GM19324 (cell line): Measurements from ENCODE around the gene PLD4.
"Not testable (repeated sequence)": the region's sequence is repeated elsewhere in the genome, so short reads cannot be mapped to it uniquely, and the experiment has no call there.

Experiments used
- ATAC-seq: cut with Tn5 transposase; IDR thresholded peaks from one replicate; pipeline ENCODE4 v1.9.1; 2021; ENCODE audit warnings: mild to moderate bottlenecking, moderate library complexity; ENCODE audit not compliant: unreplicated experiment, low FRiP score

The PLD4 gene

GRCh38 chr14:104885031-104885972, 39.4 kb upstream of the PLD4 start:
- ATAC-seq: no peak

DNA sequence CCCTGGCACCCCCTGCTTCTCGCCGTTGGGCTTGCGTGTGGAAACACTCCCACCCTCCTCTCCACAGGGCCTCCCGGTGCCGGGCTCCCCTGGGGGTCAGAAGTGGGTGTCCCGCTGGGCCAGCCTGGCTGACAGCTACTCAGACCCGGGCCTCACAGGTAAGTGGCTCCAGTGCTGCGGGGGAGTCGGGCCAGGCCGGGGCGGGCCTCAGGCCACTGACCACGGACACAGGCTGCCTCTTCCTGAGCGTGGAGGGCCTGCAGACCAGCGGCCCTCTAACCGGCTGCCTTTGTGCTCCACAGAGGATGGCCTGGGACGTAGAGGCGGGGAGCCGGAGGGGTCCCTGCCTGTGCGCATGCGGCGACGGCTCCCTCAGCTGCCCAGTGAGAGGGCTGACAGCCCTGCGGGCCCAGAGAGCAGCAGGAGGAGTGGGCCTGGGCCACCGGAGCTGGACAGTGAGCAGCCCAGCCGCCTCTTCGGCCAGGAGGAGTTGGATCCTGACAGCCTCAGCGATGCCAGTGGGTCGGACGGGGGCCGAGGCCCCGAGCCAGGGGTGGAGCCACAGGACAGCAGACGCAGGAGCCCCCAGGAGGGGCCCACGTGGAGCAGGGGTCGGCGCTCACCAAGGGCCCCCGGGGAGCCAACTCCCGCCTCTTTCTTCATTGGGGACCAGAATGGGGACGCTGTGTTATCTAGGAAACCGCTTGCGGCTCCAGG, 38.5 kb upstream of the PLD4 start:
- no peak for ATAC-seq

DNA sequence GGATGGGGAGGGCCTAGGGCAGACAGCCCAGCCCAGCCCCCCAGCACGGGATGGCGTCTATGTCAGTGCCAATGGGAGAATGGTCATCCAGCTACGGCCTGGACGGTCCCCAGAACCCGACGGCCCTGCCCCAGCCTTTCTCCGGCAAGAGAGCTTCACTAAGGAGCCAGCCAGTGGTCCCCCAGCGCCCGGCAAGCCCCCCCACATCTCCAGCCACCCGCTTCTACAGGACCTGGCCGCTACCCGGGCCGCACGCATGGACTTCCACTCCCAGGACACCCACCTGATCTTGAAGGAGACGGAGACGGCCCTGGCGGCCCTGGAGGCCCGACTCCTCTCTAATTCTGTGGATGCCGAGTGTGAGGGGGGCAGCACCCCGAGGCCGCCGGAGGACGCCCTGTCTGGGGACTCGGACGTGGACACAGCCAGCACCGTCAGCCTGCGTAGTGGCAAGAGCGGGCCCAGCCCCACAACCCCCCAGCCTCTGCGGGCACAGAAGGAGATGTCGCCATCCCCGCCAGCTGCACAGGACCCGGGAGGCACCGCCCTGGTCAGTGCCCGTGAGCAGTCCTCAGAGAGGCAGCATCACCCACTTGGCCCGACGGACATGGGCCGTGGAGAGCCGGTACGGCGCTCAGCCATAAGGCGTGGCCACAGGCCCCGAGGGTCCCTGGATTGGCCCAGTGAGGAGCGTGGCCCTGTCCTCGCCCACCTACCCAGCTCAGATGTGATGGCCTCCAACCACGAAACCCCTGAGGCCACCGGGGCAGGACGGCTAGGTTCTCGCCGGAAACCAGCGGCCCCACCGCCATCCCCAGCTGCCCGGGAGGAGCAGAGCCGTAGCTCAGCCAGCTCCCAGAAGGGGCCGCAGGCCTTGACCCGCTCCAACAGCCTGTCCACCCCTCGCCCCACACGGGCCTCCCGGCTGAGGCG, 37.7 kb upstream of the PLD4 start:
- no peak for ATAC-seq

DNA sequence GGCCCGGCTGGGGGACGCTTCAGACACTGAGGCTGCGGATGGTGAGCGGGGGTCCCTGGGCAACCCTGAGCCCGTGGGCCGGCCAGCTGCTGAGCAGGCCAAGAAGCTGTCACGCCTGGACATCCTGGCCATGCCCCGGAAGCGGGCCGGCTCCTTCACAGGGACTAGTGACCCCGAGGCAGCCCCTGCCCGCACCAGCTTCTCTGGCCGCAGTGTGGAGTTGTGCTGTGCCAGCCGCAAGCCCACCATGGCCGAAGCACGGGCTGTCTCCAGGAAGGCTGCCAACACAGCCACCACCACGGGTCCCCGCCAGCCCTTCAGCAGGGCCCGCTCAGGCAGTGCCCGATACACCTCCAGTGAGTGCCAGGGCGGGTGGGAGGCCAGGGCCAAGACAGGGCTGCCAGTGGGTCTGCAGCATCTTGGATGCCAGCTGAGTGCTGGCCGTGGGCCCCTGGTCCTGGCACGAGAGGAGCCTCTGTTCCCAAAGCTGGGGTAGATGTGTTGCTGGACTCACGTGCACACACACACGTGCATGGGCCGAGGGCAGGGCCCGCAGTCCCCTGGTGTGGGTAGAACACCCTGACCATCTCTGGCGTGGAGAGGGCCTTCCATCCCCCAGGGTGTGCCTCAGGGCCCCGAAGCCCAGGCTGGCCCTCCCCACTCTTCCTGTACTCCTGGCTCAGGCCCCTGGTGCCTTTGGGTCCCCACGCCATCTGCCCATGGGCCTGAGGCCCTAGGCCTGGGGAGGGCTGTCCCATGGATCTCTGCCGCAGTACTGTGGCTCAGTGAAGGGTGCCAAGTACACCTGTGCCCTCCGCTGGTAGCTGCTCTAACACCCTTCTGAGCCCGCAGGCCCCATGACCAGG, 36.8 kb upstream of the PLD4 start:
- ATAC-seq: no peak

DNA sequence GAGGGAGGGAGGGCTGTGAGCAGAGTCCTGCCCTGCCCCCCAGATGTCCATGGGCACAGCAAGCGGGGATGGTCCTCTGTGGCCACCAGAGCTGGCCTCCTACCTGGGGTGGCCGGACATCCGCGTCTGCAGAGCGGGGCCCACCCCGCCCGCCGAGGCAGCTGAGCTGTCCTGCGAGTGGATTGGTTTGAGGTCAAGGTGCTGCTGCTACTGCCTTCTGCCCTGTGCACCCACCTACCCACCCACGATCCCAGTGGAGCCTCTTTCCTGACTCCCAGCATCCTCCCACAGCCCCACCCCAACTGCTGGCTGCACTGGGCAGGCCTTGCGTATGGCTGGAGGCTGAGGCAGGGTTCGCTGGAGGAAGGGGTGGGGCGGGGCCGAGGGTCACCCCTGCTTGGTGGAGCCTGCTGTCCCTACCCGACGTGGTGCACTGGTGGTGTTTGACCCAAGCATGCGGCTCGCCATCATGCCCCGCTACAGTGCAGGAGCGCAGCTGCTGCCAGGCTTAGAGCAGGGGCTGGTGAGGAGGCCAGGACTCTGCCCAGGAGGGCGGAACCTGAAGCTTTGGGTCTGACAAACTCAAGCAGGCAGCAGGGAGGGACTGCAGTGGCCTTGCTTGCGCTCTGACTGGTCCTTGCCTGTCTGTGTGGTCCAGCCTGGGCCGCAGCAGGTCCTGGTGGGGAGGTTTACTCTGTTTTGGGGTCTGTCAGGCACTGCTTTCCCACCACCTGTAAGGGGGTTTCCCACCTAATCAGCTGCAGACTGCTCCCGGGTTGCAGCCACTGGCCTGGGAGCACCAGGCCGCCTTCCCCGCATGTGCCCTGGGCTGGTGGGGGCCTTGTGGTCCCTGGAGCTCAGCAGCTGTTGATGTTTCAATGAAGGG, 35.9 kb upstream of the PLD4 start:
- no peak for ATAC-seq

DNA sequence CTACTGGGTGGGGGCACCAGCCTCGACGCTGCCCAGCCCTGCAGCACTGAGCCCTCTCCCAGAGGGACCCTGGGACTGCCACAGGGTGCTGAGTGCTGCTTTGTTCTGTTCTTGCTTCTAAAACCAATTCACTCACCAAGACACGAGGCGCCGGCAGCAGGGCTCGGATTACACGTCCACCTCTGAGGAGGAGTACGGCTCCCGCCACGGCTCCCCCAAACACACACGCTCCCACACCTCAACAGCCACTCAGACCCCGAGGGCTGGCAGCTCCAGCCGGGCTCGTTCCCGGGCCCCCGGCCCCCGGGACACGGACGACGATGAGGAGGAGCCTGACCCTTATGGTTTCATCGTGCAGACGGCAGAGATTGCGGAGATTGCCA, 35.3 kb upstream of the PLD4 start:
- ATAC-seq: no peak

GRCh38 chr14:104890292-104890691, 34.4 kb upstream of the PLD4 start:
- ATAC-seq: not testable (repeated sequence)

- no peak for ATAC-seq
Observed at GRCh38 chr14:104891121-104891551, 33.5 kb upstream of the PLD4 start.

DNA sequence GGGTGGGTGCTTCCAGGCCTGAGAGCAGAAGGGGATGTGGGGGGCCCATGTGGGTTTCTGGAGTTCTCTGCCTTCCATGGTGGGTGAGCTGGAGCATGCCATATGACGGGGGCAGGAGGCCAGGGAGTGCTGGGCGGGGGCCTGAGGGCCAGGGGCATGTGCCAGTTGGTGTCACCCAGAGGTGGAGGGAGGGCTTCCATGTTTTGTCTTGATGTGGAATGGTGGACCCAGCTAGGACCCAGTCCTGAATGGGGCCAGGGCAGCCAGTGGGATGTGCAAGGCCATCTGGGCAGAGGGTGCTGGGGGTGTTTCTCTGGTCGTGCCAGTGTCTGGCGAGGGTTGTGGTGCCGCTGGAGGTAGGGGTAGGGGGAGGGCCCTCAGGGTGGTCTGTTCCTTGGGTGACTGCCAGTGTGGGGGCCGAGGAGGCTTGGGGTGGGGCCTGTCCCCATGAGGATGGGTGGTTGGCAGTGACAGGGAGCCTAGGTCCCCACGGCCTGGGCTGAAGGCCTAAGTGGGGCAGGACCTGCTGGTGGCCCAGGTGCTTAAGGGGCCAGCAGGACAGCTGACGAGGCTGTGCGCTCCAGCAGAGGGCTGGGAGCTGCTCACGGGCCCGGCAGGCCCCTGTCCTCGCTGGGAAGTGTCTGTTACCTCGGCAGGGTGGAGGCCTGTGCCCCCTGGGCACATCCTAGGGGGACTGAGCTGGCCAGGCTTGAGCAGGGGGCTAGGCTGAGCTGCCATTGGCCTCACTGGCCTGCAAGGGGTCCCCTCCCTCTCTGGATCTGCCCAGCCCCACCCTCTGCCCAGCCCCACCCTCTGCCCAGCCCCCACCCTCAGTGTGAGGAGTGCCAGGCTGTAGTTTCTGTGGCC, 32.8 kb upstream of the PLD4 start:
- ATAC-seq: no peak

DNA sequence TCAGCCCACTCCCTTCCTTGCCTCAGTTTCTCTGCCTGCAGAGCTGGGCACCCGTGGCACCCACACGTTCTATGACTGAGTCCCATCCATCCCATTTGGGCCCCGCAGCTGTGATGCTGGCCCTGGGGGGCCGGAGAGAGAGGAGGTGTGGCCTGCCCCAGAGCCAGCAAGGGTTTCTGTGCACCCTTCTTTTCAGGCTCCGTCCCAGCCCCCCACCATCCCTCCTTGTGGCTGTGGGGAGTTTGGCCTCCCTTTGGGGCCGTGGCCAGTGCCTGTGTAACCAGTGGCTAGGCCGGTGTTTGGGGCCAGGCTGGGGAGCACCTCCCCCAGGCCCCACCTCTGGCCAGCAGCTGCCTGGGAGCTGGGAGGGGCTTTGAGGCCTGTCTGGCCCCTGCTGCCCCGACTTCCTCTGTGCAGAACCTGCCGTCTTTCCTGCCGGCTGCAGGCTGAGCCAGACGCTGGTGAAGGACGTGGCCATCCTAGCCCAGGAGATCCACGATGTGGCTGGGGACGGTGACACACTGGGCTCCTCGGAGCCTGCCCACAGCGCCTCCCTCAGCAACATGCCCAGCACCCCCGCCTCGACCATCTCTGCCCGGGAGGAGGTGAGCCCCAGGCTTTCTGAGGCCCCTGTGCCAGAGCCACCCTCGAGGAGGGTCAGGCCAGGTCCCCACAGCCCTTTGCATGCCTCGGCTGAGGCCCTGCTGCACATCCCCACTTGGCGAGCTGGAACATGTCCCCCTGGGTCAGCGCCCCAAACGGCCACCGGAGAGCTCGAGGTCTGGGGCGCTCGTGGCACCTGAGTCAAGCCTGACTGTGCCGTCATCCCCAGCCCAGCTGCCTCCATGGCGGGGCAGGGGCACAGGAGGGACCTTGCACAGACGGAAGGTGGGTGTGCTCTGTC, 31.9 kb upstream of the PLD4 start:
- ATAC-seq: no peak

GRCh38 chr14:104893435-104894207, 31.1 kb upstream of the PLD4 start:
- no peak for ATAC-seq

- ATAC-seq: no peak
Observed at GRCh38 chr14:104894331-104895206, 30.1 kb upstream of the PLD4 start.

GRCh38 chr14:104895207-104895785, 29.4 kb upstream of the PLD4 start:
- no peak for ATAC-seq

- no peak for ATAC-seq
Observed at GRCh38 chr14:104895786-104896661, 28.7 kb upstream of the PLD4 start.
